NCI-H1105 treated with DMSO at 0.1 percent for 48 hours (cell line): ENCODE measurements around the gene CACNG6.

Experiments used
- DNase-seq: peaks from one replicate; lab custom pipeline; 2025; lab: John Stamatoyannopoulos, UW

Gene CACNG6

GRCh38 chr19:54047616-54048015 lies 56.2 kb downstream of the CACNG6 start:
- no peak for DNase-seq
